H1 (cell line): ENCODE results near the gene SH3PXD2A. TPM values are rescaled to one million over a fixed set of nuclear protein-coding genes. Genes with fewer than 3 reads are reported as not detected.

Experiments used
- CTCF ChIA-PET: fragments of 300-600 bp; sonication (Branson Sonifier 250); formaldehyde crosslinking; loops from one replicate; lab custom pipeline; 2021; ENCODE audit not compliant: partially characterized antibody; lab: Charles Lee
- POLR2A ChIA-PET: fragments of 300-600 bp; sonication (Branson Sonifier 250); formaldehyde crosslinking; loops from one replicate; lab custom pipeline; 2021; ENCODE audit warnings: inconsistent platforms; ENCODE audit not compliant: partially characterized antibody; lab: Charles Lee
- DNase-seq, 2 experiments: peaks; one replicate each; pipeline versions ENCODE4 v3.0.0 to v3.0.0-alpha.2; 2010 to 2022; ENCODE audit warnings: low spot score in 2 of 2, low read depth in 1 of 2, mixed read lengths in 1 of 2
- FAIRE-seq: peaks from 2 replicates; lab custom pipeline; 2011; peaks lifted over from hg19 to GRCh38; lab: Jason Lieb, UNC
- H2AFZ ChIP-seq: 2 replicates; pipeline ENCODE4 v1.8.1; 2012; ENCODE audit warnings: low read length, inconsistent platforms
- H2AK5ac ChIP-seq: 2 replicates; pipeline ENCODE4 v1.6.1; 2013; ENCODE audit warnings: low read depth, low read length
- H2BK120ac ChIP-seq: replicated peaks from 2 replicates; pipeline ENCODE3; 2013; ENCODE audit warnings: low read depth, low read length, inconsistent platforms
- H2BK12ac ChIP-seq: 2 replicates; pipeline ENCODE4 v1.6.1; 2013; ENCODE audit warnings: low read depth, low read length
- H2BK15ac ChIP-seq: 2 replicates; pipeline ENCODE4 v1.6.1; 2013; ENCODE audit warnings: low read length
- H2BK20ac ChIP-seq: 2 replicates; pipeline ENCODE4 v1.6.1; 2013; ENCODE audit warnings: low read length
- H2BK5ac ChIP-seq: 2 replicates; pipeline ENCODE4 v1.6.1; 2013; ENCODE audit warnings: low read depth, low read length
- H3K14ac ChIP-seq: 2 replicates; pipeline ENCODE4 v1.6.1; 2013; ENCODE audit warnings: inconsistent platforms; ENCODE audit not compliant: insufficient read length
- H3K18ac ChIP-seq: 2 replicates; pipeline ENCODE4 v1.6.1; 2013; ENCODE audit warnings: low read length; ENCODE audit errors: extremely low read depth
- H3K23ac ChIP-seq: 2 replicates; pipeline ENCODE4 v1.6.1; 2013; ENCODE audit warnings: inconsistent platforms; ENCODE audit not compliant: insufficient read length
- H3K23me2 ChIP-seq: 2 replicates; pipeline ENCODE4 v1.6.1; 2013; ENCODE audit warnings: low read depth, low read length
- H3K27ac ChIP-seq: 2 replicates; pipeline ENCODE4 v1.6.1; 2011; ENCODE audit warnings: low read depth, low read length, inconsistent platforms
- H3K27me3 ChIP-seq, 4 experiments: replicated peaks in 1 of 4; 1 replicate in 1 of 4; 2 replicates in 3 of 4; pipeline versions ENCODE4 v1.6.1 to v1.8.1; 2011 to 2013; ENCODE audit warnings: low read length in 3 of 4, mild to moderate bottlenecking in 3 of 4, inconsistent platforms in 2 of 4, mixed read lengths in 2 of 4, moderate library complexity in 1 of 4; ENCODE audit not compliant: control insufficient read depth in 3 of 4, insufficient read depth in 3 of 4; ENCODE audit errors: extremely low read depth in 1 of 4
- H3K36me3 ChIP-seq, 4 experiments: 2 replicates each; pipeline versions ENCODE4 v1.6.1 to v1.8.1; 2011 to 2013; ENCODE audit warnings: mild to moderate bottlenecking in 4 of 4, low read length in 3 of 4, moderate library complexity in 2 of 4, control low read depth in 1 of 4, inconsistent platforms in 1 of 4; ENCODE audit not compliant: insufficient read depth in 4 of 4, control insufficient read depth in 2 of 4
- H3K4ac ChIP-seq: replicated peaks from 2 replicates; pipeline ENCODE3; 2013; ENCODE audit warnings: low read length, low read depth, mixed read lengths, inconsistent platforms; ENCODE audit not compliant: insufficient read length
- H3K4me1 ChIP-seq, 4 experiments: replicated peaks in 1 of 4; 1 replicate in 1 of 4; 2 replicates in 3 of 4; pipeline versions ENCODE4 v1.6.1 to v1.8.1; 2011 to 2013; ENCODE audit warnings: low read length in 3 of 4, inconsistent platforms in 2 of 4, mixed read lengths in 1 of 4; ENCODE audit not compliant: insufficient read depth in 4 of 4, control insufficient read depth in 3 of 4
- H3K4me2 ChIP-seq, 2 experiments: 2 replicates each; pipeline versions ENCODE4 v1.6.1 to v1.8.1; 2011 to 2013; ENCODE audit warnings: low read depth in 2 of 2, low read length in 2 of 2, control low read depth in 1 of 2, inconsistent platforms in 1 of 2, mild to moderate bottlenecking in 1 of 2; ENCODE audit not compliant: insufficient read depth in 1 of 2
- H3K4me3 ChIP-seq, 4 experiments: fragments of 200-600, 300-600 bp in 1 of 4; sonication (generic), shearing (Covaris generic), sonication (Bioruptor Twin) in 1 of 4; 2 replicates each; pipeline versions ENCODE4 v1.5.1 to v1.8.1; 2011 to 2016; ENCODE audit warnings: low read length in 4 of 4, low read depth in 3 of 4, control low read depth in 2 of 4, inconsistent platforms in 2 of 4, mild to moderate bottlenecking in 2 of 4, mixed read lengths in 1 of 4, moderate library complexity in 1 of 4; ENCODE audit not compliant: insufficient read depth in 2 of 4; ENCODE audit errors: extremely low read depth in 1 of 4
- H3K56ac ChIP-seq: replicated peaks from 2 replicates; pipeline ENCODE3; 2013; ENCODE audit warnings: low read depth, mild to moderate bottlenecking, mixed read lengths, low read length, inconsistent platforms; ENCODE audit not compliant: insufficient read length
- H3K79me1 ChIP-seq: 2 replicates; pipeline ENCODE4 v1.6.1; 2013; ENCODE audit warnings: low read depth, low read length, control low read depth
- H3K79me2 ChIP-seq, 2 experiments: 2 replicates each; pipeline versions ENCODE4 v1.6.1 to v1.8.1; 2012 to 2013; ENCODE audit warnings: low read length in 2 of 2, mild to moderate bottlenecking in 2 of 2, inconsistent platforms in 1 of 2; ENCODE audit not compliant: insufficient read depth in 2 of 2, control insufficient read depth in 1 of 2
- H3K9ac ChIP-seq, 4 experiments: replicated peaks in 1 of 4; 1 replicate in 1 of 4; 2 replicates in 3 of 4; pipeline versions ENCODE4 v1.6.1 to v1.8.1; 2011 to 2013; ENCODE audit warnings: low read depth in 3 of 4, low read length in 3 of 4, control low read depth in 2 of 4, mild to moderate bottlenecking in 2 of 4, moderate library complexity in 2 of 4, inconsistent platforms in 1 of 4; ENCODE audit errors: extremely low read depth in 1 of 4
- H3K9me3 ChIP-seq, 2 experiments: 2 replicates each; pipeline versions ENCODE4 v1.6.1 to v1.8.1; 2012 to 2013; ENCODE audit warnings: mild to moderate bottlenecking in 2 of 2, moderate library complexity in 2 of 2, control low read depth in 1 of 2, inconsistent platforms in 1 of 2, low read depth in 1 of 2, low read length in 1 of 2, mixed read lengths in 1 of 2; ENCODE audit not compliant: insufficient read depth in 2 of 2
- H4K20me1 ChIP-seq, 2 experiments: replicated peaks in 1 of 2; 2 replicates each; pipeline versions ENCODE3 to v1.8.1; 2011 to 2013; ENCODE audit warnings: inconsistent platforms in 2 of 2, low read length in 2 of 2, mild to moderate bottlenecking in 1 of 2; ENCODE audit not compliant: insufficient read depth in 2 of 2, control insufficient read depth in 1 of 2
- H4K5ac ChIP-seq: 2 replicates; pipeline ENCODE4 v1.6.1; 2013; ENCODE audit warnings: low read length, low read depth, mixed read lengths, inconsistent platforms; ENCODE audit not compliant: insufficient read length
- H4K8ac ChIP-seq: 2 replicates; pipeline ENCODE4 v1.8.0; 2013; ENCODE audit warnings: mild to moderate bottlenecking, moderate library complexity, low read length, inconsistent platforms; ENCODE audit not compliant: insufficient read depth; ENCODE audit errors: extremely low read depth
- H4K91ac ChIP-seq: replicated peaks from 2 replicates; pipeline ENCODE3; 2013; ENCODE audit warnings: low read length, mixed read lengths, inconsistent platforms; ENCODE audit not compliant: insufficient read length
- ASH2L ChIP-seq: fragments of 200-600, 300-600 bp; sonication (generic); IDR thresholded peaks from one replicate; pipeline ENCODE4 v1.7.1; 2017; ENCODE audit warnings: low read length
- ATF2 ChIP-seq: IDR thresholded peaks from 2 replicates; pipeline ENCODE4 v1.6.1; 2012; ENCODE audit warnings: low read length, inconsistent platforms
- CREB1 ChIP-seq: IDR thresholded peaks from 2 replicates; pipeline ENCODE4 v1.6.1; 2012; ENCODE audit warnings: inconsistent platforms
- NRF1 ChIP-seq: IDR thresholded peaks from 2 replicates; pipeline ENCODE4 v1.6.1; 2011; ENCODE audit warnings: mild to moderate bottlenecking, low read depth, low read length, improper control_type of control experiment
- RFX5 ChIP-seq: IDR thresholded peaks from 2 replicates; pipeline ENCODE4 v1.6.1; 2011; ENCODE audit warnings: low read depth, low read length, improper control_type of control experiment, borderline replicate concordance
- SIRT6 ChIP-seq: IDR thresholded peaks from one replicate; pipeline ENCODE4 v1.7.1; 2012; ENCODE audit warnings: low read length, inconsistent platforms
- WGBS, 2 experiments: shearing (Covaris generic) in 1 of 2; methylation state at CpG; one replicate each; pipeline versions ENCODE4 v1.1.6 to v1.1.7; 2013 to 2015; ENCODE audit warnings: low lambda C conversion rate in 2 of 2, mixed read lengths in 2 of 2, inconsistent platforms in 1 of 2, low coverage in 1 of 2, missing lambda C conversion rate in 1 of 2; ENCODE audit not compliant: insufficient replicate concordance in 2 of 2, insufficient coverage in 1 of 2, insufficient read length in 1 of 2; ENCODE audit errors: extremely low coverage in 1 of 2, missing lambda C conversion rate in 1 of 2; 5-methylcytosine and 5-hydroxymethylcytosine counted together
- long read RNA-seq, 2 experiments: library from RNA in 1 of 2; library from capped mRNA in 1 of 2; stranded (forward); transcript quantifications; one replicate each; pipeline ENCODE4 v2.0.0, GENCODE V29; 2021; ENCODE audit warnings: inconsistent platforms in 1 of 2
- polyA minus RNA-seq, 3 experiments: library from RNA; depleted of rRNA, polyadenylated mRNA; stranded (reverse); fragments of >200 nt; gene quantifications; 1 replicate in 2 of 3; 2 replicates in 1 of 3; pipeline ENCODE4 v1.2.3, GENCODE V29; 2011
- polyA plus RNA-seq, 7 experiments: library from polyadenylated mRNA; depleted of rRNA in 3 of 7; stranded (reverse) in 5 of 7; unstranded in 2 of 7; fragments of >200 nt in 5 of 7; fragments of 200-250 nt in 2 of 7; gene quantifications; 1 replicate in 5 of 7; 2 replicates in 1 of 7; 4 replicates in 1 of 7; pipeline versions ENCODE4 v1.2.1 to v1.2.3, GENCODE V29; 2011 to 2013; ENCODE audit warnings: missing spikeins in 2 of 7, mixed read lengths in 2 of 7
- total RNA-seq: library from RNA; stranded (reverse); fragmentation: NEBNext Ultra II Directional; extraction: Animal tissue kit (Norgen Biotek cat#: 25700); gene quantifications from 2 replicates; pipeline ENCODE4 v1.2.1, GENCODE V29; 2021

SH3PXD2A gene
- total RNA-seq (15.3 and 16.3 TPM in 2 replicates), polyA plus RNA-seq (2011; rRNA removed) (5.4 and 7.9 TPM in 2 replicates), polyA minus RNA-seq (2011; rRNA and poly(A)+ RNA removed) (5.6 TPM in 2 replicates)
- polyA plus RNA-seq (2011; cell fraction: cytosol; rRNA removed), result 8.8 TPM
- 18.7 TPM for polyA plus RNA-seq (2011; cell fraction: nucleus; rRNA removed)
- polyA plus RNA-seq (2012, experiment 1 of 2), result 7.5 to 10.9 TPM (median 9.6 TPM) in 4 replicates
- polyA plus RNA-seq (2012, experiment 2 of 2), result 5.7 TPM
- polyA plus RNA-seq (2013, experiment 1 of 2), result 6.2 TPM
- polyA plus RNA-seq (2013, experiment 2 of 2), result 6.0 TPM
- polyA minus RNA-seq (2011; cell fraction: cytosol; rRNA and poly(A)+ RNA removed), result 7.1 TPM
- 4.9 TPM for polyA minus RNA-seq (2011; cell fraction: nucleus; rRNA and poly(A)+ RNA removed)
- long read RNA-seq, experiment 1, partial matches to known transcripts, result 5 of 12 reads
- long read RNA-seq, experiment 1, other reads (novel, unspliced or antisense), result 7 of 12 reads
- long read RNA-seq, experiment 2, partial matches to known transcripts, result 2 of 2 reads
- long read RNA-seq, experiment 2, other reads (novel, unspliced or antisense), result 0 of 2 reads

GRCh38 chr10:103855424-103855823 lies at the start of gene SH3PXD2A:
Gene SH3PXD2A, minus strand, starts transcription at chr10:103855576. Its CDS starts 310 bp downstream, at chr10:103855266.
- POLR2A ChIA-PET, result interaction anchor here (1.0 to 1.7 kb wide), 5 partner anchors 9 to 116 kb away, joined by 4 to 8 read pairs (median 5); no protein-coding TSS in a partner anchor
- H2AFZ ChIP-seq, result peak within 1 kb of the TSS; percentile 99
- FAIRE-seq, result no peak
- TF ChIP-seq NRF1, result no peak
- no peak for TF ChIP-seq SIRT6
- no peak for TF ChIP-seq RFX5
- 0 out of 2 replicates have a peak, but pooled peaks have one; percentile 15 for TF ChIP-seq CREB1
- TF ChIP-seq ASH2L, result peak; percentile 64
- no peak for TF ChIP-seq ATF2

More at GRCh38 chr10:103855424-103855823, at the start of gene SH3PXD2A:
- peak within 1 kb of the TSS in 2 of 4 experiments; percentile 12 to 73; a peak in 4 of 7 replicates for H3K9ac ChIP-seq
- H3K14ac ChIP-seq, result no peak within 1 kb of the TSS
- no peaks in the 10 kb centered on the region for H3K79me1 ChIP-seq
- H3K27ac ChIP-seq, result no peak within 1 kb of the TSS
- peak within 1 kb of the TSS; percentile 75 for H3K18ac ChIP-seq
- no peak within 1 kb of the TSS for H2BK12ac ChIP-seq
- no peak within 1 kb of the TSS for H3K23ac ChIP-seq
- H3K56ac ChIP-seq, result no peak within 1 kb of the TSS
- H4K20me1 ChIP-seq, result no peaks in the 10 kb centered on the region
- no peak within 1 kb of the TSS for H2BK120ac ChIP-seq
- H3K36me3 ChIP-seq, result no peaks in the 10 kb centered on the region
- peak within 1 kb of the TSS; percentile 69 to 91 (median 76) for H3K4me3 ChIP-seq
- H3K4me1 ChIP-seq, result peaks cover 5 to 12% (median 6%) of the 10 kb centered on the region in 4 experiments
- no peaks in the 10 kb centered on the region for H3K9me3 ChIP-seq
- no peak within 1 kb of the TSS for H3K4ac ChIP-seq
- no peak within 1 kb of the TSS; the same call in 1 of the 2 replicates for H2BK5ac ChIP-seq
- WGBS, 2 experiments, result no CpG with 5 or more reads among the region's 54 CpGs
- CTCF ChIA-PET, result interaction anchor here (0.6 to 9.8 kb wide), 36 partner anchors 12 to 290 kb away, joined by 3 to 199 read pairs (median 6); no protein-coding TSS in a partner anchor
- no peak within 1 kb of the TSS for H4K5ac ChIP-seq
- H3K4me2 ChIP-seq, result peak within 1 kb of the TSS; percentile 77 to 95
- no peak within 1 kb of the TSS for H4K8ac ChIP-seq
- peak within 1 kb of the TSS; percentile 37; the same call in 1 of the 2 replicates for H2BK15ac ChIP-seq
- H3K27me3 ChIP-seq, result peaks cover 4 to 38% (median 31%) of the 10 kb centered on the region in 4 experiments; a peak in 6 of 7 replicates
- peaks cover 15% of the 10 kb centered on the region for H3K23me2 ChIP-seq
- no peaks in the 10 kb centered on the region for H3K79me2 ChIP-seq
- DNase-seq, result peak in 1 of 2 experiments; percentile 78
- no peak within 1 kb of the TSS for H2AK5ac ChIP-seq
- no peak within 1 kb of the TSS for H4K91ac ChIP-seq
- H2BK20ac ChIP-seq, result no peak within 1 kb of the TSS
